IPS-20b (cell line): ENCODE results near the gene BANF2.

Source experiments
- H3K27ac ChIP-seq: one replicate; pipeline ENCODE4 v1.5.1; 2013; ENCODE audit warnings: low read length
- H3K27me3 ChIP-seq: 2 replicates; pipeline ENCODE4 v1.6.1; 2013; ENCODE audit warnings: mild to moderate bottlenecking, low read length, inconsistent platforms; ENCODE audit not compliant: insufficient read depth
- H3K36me3 ChIP-seq: 2 replicates; pipeline ENCODE4 v1.6.1; 2013; ENCODE audit warnings: low read depth, mild to moderate bottlenecking, inconsistent platforms, low read length, moderate library complexity; ENCODE audit not compliant: insufficient read depth
- H3K4me1 ChIP-seq: 2 replicates; pipeline ENCODE4 v1.6.1; 2013; ENCODE audit warnings: mild to moderate bottlenecking, control low read depth, inconsistent platforms, low read length, moderate library complexity; ENCODE audit not compliant: insufficient read depth
- H3K4me3 ChIP-seq: 2 replicates; pipeline ENCODE4 v1.5.1; 2013; ENCODE audit warnings: mild to moderate bottlenecking, low read length, inconsistent platforms
- H3K9ac ChIP-seq: 2 replicates; pipeline ENCODE4 v1.6.1; 2013; ENCODE audit warnings: low read depth, mild to moderate bottlenecking, inconsistent platforms, low read length, moderate library complexity
- H3K9me3 ChIP-seq: 2 replicates; pipeline ENCODE4 v1.6.1; 2013; ENCODE audit warnings: mild to moderate bottlenecking, low read depth, low read length, inconsistent platforms; ENCODE audit not compliant: insufficient read depth

BANF2 gene

GRCh38 chr20:17678295-17678694 lies 21.5 kb upstream of the BANF2 start:
- Histone ChIP-seq H3K9ac (no peak overlapping the region), H3K27ac (no peak overlapping the region), H3K27me3 (no peaks in the 10 kb centered on the region), H3K36me3 (peaks cover 45% of the 10 kb centered on the region), H3K9me3 (no peaks in the 10 kb centered on the region), H3K4me1 (peaks cover 16% of the 10 kb centered on the region; the same call in 1 of the 2 replicates), H3K4me3 (no peak overlapping the region)

GRCh38 chr20:17678886-17679285 lies 20.9 kb upstream of the BANF2 start:
- Histone ChIP-seq H3K4me3 (no peak overlapping the region), H3K9me3 (no peaks in the 10 kb centered on the region), H3K36me3 (peaks cover 45% of the 10 kb centered on the region), H3K4me1 (peaks cover 16% of the 10 kb centered on the region; the same call in 1 of the 2 replicates), H3K9ac (no peak overlapping the region), H3K27ac (no peak overlapping the region), H3K27me3 (no peaks in the 10 kb centered on the region)

DNA sequence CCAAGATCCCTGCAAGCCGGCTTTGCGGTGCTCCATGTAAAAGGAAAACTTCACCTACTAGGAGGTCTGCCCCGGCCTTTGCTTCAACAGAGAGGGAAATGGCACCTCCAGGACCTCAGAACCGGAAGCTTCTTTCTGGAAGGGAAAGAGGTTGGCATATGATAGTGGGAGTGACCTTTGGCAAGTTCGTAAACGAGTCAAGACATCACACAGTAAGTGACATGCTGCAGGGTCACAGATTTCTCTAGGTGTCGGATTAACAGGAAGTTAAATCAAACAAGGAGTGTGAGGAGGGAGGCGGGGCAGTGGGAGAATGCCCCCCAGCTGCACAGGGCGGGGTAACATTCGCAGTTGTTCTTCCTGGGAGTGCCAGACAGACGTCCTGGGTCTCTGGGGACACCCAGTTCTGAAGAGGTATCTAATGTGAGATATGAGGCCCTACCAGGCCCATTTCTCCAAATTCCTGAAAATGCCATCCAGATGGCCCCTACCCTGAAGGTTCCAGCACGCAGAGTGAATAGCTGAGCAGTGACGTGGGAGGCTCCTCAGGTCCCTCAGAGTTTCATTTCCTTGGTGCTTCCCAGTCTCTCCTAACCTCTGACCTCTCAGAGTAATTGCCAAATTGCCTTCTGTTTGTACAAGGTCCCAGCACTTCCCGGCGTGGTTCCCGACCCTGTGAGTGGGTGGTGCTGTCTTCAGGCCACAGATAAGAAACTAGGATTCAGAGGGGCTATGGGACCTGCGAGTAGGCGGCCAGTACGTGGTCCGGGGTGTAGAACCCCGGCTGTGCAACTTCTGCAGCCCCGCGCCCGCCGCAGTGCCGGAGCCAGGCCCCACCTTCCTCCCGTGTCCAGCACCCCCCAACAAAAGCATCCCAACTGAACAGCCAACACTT lies 19.6 kb upstream of the BANF2 start:
- no peak overlapping the region for H3K27ac ChIP-seq
- H3K4me3 ChIP-seq, result peak overlapping the region; percentile 87

DNA sequence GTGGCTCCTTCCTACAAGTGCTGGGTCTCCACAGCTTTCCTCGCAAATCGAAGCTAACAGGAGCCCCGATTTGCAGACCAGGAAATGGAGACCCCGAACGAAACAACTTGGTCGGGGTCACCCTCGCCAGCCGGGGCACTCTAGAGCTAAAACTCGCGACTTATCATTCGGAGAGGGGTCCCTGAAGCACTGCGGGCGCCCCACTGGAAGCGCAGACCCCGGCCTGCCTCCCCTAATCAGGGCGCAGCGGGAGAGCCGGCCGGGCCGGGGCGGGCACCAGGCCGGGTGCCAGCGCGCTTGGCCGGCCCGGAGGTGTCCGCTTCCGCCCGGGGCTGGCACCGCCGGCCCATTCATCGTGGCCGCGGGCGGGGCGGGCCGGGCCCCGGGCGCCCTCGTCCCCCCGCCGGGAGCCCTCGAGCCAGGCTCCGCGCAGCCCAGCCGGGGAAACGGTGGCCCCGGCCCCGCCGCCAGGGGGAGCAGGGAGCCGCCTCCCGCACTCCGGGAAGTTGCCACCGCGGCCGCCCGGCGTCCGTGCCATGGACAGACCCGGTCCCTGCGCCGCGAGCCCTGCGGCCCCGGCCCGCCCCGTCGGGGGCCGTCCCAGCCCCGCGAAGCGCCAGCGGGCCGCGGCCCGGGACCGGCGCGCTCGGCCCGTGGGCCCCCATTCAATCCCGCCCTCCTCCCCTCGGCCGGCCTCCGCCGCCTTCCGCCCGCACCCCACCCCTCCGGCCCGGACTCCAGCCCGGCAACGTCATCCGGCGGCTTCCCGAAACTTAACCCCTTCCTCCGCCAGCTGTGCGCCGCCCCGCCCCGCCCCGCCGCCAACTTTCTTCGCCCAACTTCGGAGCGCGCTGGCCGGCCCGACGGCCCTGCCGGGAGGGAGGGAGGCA lies 18.7 kb upstream of the BANF2 start:
- peaks cover 37% of the 10 kb centered on the region for H3K36me3 ChIP-seq
- H3K9me3 ChIP-seq, result no peaks in the 10 kb centered on the region
- H3K9ac ChIP-seq, result peak overlapping the region; percentile 81
- peak overlapping the region; percentile 87 for H3K4me3 ChIP-seq
- H3K27me3 ChIP-seq, result 0 out of 2 replicates have a peak, but pooled peaks cover 6% of the 10 kb centered on the region
- no peak overlapping the region for H3K27ac ChIP-seq
- peaks cover 16% of the 10 kb centered on the region; the same call in 1 of the 2 replicates for H3K4me1 ChIP-seq

More for the DNA sequence above, 19.6 kb upstream of the BANF2 start:
- Histone ChIP-seq H3K9ac (peak overlapping the region; percentile 81), H3K4me1 (peaks cover 16% of the 10 kb centered on the region; the same call in 1 of the 2 replicates), H3K27me3 (0 out of 2 replicates have a peak, but pooled peaks cover 6% of the 10 kb centered on the region), H3K9me3 (no peaks in the 10 kb centered on the region), H3K36me3 (peaks cover 41% of the 10 kb centered on the region)

- no peak overlapping the region for H3K27ac ChIP-seq
- no peaks in the 10 kb centered on the region for H3K9me3 ChIP-seq
- peaks cover 16% of the 10 kb centered on the region; the same call in 1 of the 2 replicates for H3K4me1 ChIP-seq
- no peak overlapping the region; the same call in 1 of the 2 replicates for H3K9ac ChIP-seq
- peaks cover 31% of the 10 kb centered on the region for H3K36me3 ChIP-seq
- peak overlapping the region; percentile 66; the same call in 1 of the 2 replicates for H3K4me3 ChIP-seq
- H3K27me3 ChIP-seq, result 0 out of 2 replicates have a peak, but pooled peaks cover 6% of the 10 kb centered on the region
Measured at GRCh38 chr20:17681726-17682102, 18.1 kb upstream of the BANF2 start.

DNA sequence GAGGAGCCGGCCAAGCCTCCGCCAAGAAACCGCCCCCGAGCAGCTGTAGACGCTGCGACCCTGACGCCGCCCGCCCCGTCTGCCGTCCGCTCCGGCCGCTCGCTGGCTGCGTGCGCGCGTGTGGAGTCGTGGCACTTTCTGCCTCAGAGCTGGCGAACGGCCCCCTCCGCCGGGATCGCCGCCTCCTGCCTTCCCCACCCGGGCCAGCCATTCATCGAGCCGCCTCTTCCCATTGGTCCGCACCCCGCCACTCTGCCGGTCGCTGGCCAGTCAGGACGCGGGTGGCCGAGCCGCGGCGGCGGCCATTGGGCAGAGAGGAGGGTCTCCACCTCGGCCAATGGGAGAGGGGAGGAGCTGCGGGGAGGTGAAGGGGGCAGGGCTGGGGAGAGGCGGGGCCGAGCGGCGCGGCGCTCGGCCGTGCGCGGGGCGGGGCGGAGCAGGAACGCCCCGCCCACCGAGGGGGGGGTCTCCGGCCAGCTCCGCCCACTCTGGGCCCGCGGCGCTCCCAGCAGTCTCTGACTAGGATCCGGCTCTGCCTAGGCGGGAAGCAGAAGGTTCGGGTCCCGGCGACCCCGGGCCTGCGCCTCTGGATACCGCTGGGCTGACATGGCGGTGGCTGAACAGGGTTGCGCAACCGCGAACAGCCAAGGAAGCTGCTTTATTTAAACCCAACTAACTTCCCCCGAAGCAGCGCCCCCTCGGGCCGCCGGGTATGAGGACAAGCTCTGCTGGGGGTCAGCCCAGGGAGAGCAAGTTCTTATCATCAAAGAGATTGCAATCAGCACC lies 17.5 kb upstream of the BANF2 start, which contains the start of gene RRBP1:
RRBP1 (minus strand) TSS at position 140 of the 786 bp plus-strand sequence. CDS start 21,735 bp downstream, outside the sequence.
- H3K9ac ChIP-seq, result peak within 1 kb of the TSS; percentile 52; the same call in 1 of the 2 replicates
- H3K27me3 ChIP-seq, result 0 out of 2 replicates have a peak, but pooled peaks cover 10% of the 10 kb centered on the region
- H3K36me3 ChIP-seq, result peaks cover 26% of the 10 kb centered on the region
- peaks cover 16% of the 10 kb centered on the region; the same call in 1 of the 2 replicates for H3K4me1 ChIP-seq
- no peak within 1 kb of the TSS for H3K27ac ChIP-seq
- peak within 1 kb of the TSS; percentile 87 for H3K4me3 ChIP-seq
- no peaks in the 10 kb centered on the region for H3K9me3 ChIP-seq

- peak overlapping the region; percentile 52; the same call in 1 of the 2 replicates for H3K9ac ChIP-seq
- no peak overlapping the region for H3K27ac ChIP-seq
- peaks cover 20% of the 10 kb centered on the region for H3K36me3 ChIP-seq
- peaks cover 16% of the 10 kb centered on the region; the same call in 1 of the 2 replicates for H3K4me1 ChIP-seq
- H3K4me3 ChIP-seq, result peak overlapping the region; percentile 79
- H3K27me3 ChIP-seq, result 0 out of 2 replicates have a peak, but pooled peaks cover 12% of the 10 kb centered on the region
- H3K9me3 ChIP-seq, result no peaks in the 10 kb centered on the region
Measured at GRCh38 chr20:17682889-17683198, 16.9 kb upstream of the BANF2 start.

- Histone ChIP-seq H3K4me1 (peaks cover 16% of the 10 kb centered on the region; the same call in 1 of the 2 replicates), H3K36me3 (peaks cover 14% of the 10 kb centered on the region), H3K9me3 (no peaks in the 10 kb centered on the region), H3K4me3 (peak overlapping the region; percentile 79), H3K27me3 (0 out of 2 replicates have a peak, but pooled peaks cover 12% of the 10 kb centered on the region), H3K27ac (no peak overlapping the region), H3K9ac (no peak overlapping the region)
Measured at GRCh38 chr20:17683218-17684076, 16.3 kb upstream of the BANF2 start.

DNA sequence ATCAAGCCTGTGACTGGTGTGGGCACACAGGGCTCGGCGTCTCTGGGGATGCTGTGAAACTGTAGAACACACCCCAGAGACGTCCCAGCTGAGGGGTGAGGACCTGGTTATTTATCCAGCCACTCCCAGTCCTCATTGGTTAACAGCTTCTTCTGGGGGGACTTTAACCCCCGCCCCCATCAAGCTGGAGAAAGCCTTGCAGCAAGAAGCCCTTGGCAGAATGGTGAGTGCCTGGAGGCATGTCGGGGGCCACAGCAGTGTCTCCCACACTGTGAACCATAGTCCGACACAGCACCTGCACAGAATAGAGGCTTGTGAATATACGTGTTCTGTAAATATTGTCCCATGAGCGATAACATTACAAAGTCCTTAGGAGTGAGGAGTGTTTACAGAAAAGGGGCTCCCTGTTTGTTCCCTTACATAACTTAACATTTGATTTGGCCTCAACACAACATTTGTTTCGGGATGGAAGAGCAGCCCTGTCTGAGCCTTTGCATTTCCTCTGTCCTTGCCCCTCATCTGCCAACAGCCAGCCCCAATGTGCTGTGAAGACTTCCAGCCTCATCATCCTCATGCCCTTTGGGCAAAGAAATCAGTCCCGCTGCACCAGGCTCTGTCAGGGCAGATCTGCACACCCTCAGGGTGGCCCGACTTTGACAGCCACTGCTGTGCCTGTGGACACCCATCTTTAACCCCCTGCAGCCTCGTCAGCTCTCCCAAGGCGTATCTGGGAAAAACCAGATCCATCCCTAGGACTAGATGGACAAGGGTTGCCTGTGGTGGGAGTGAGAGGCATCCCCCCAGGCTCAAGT lies 15.5 kb upstream of the BANF2 start:
- no peak overlapping the region for H3K27ac ChIP-seq
- H3K4me1 ChIP-seq, result peaks cover 14% of the 10 kb centered on the region; the same call in 1 of the 2 replicates
- H3K9me3 ChIP-seq, result no peaks in the 10 kb centered on the region
- H3K36me3 ChIP-seq, result peaks cover 6% of the 10 kb centered on the region
- no peak overlapping the region for H3K4me3 ChIP-seq
- H3K9ac ChIP-seq, result no peak overlapping the region
- H3K27me3 ChIP-seq, result 0 out of 2 replicates have a peak, but pooled peaks cover 12% of the 10 kb centered on the region
